ENCODE data around the gene STIM2.

The STIM2 gene

DNA sequence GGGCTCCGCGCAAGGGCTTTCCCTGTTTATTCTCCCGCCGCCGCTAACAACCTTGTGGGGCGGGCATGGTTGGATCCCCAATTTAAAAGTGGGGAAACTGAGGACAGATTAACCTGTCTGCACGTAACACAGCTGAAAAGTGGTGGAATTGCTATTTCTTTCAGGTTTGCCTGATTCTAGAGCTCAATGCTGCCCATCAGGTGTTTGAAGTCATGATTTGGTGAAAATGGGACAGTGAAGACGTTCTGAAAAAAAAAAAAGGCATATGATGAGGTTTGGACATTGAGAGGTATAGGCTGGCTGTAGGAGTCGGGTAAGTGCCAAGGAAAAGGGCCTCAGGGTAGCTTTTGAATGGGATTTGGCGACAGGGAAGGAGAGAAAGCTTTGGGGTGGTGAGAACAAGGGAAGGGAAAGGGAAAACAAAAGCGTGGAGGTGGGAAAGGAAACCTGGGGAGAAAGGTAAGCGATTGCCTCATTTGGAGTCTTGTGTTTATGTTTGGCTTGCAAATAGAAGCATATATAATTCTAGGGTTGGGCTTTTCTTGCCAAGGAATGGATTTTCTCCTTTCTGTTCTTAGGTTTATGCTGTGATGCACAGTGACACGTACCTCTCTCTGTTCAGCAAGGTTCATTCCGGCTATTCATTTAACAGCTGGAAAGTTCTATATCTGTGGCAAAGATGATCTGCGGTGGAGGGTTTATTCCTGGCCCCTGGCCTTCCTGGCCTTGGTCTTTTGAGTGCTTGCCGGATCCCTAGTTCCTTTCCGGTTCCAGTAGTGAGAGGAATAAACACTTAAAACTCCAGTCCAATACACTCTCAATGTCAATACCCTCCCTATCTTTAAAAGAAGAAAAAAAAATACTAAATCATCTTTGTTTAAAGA is 2.4 kb upstream of the STIM2 start:
- H3K27me3 ChIP-seq (ENCODE audit: control insufficient read depth in 1 of 2, insufficient read depth in 2 of 2, low read length in 2 of 2) = no peaks in the 10 kb centered on the region
- H3K36me3 ChIP-seq (ENCODE audit: control insufficient read depth in 2 of 2, insufficient read depth in 2 of 2, low read length in 2 of 2) = no peaks in the 10 kb centered on the region
- H3K27ac ChIP-seq (ENCODE audit: low read length) = peak overlapping the region; percentile 80
- peaks cover 14% of the 10 kb centered on the region for H3K4me1 ChIP-seq (ENCODE audit: control insufficient read depth, insufficient read depth, low read length)
- H3K9ac ChIP-seq (ENCODE audit: low read length in 2 of 2) = peak overlapping the region; percentile 71 to 80
- H3K4me3 ChIP-seq (ENCODE audit: low read length in 2 of 2) = peak overlapping the region; percentile 91 to 97
- H3K9me3 ChIP-seq (ENCODE audit: control insufficient read depth in 2 of 2, low read length in 2 of 2) = no peaks in the 10 kb centered on the region

DNA sequence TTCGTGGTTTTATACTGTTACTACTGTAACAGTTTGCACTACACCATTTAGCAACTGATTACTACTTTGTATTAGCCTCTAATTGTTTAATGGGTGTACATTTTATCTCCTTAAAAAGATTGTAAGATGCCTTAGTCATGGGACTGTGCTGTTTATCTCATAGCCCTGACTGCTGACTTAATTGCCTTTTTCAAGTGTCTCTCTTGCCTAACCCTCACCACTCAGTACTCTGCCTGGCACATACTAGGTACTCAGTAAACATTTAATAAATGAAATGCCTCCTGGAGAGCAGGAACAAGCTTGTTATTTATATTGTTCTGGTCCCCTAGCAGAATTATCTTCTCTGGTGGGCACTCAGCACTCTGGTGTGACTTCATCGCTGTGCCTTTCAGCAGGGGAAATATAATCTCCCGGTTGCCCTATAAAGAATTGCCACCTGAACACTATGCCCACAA is 1.7 kb upstream of the STIM2 start:
- no peak overlapping the region for H3K27ac ChIP-seq (ENCODE audit: low read length)
- no peak overlapping the region for H3K4me3 ChIP-seq (ENCODE audit: low read length in 2 of 2)
- H3K4me1 ChIP-seq (ENCODE audit: control insufficient read depth, insufficient read depth, low read length) = peaks cover 14% of the 10 kb centered on the region
- no peak overlapping the region for H3K9ac ChIP-seq (ENCODE audit: low read length in 2 of 2)
- no peaks in the 10 kb centered on the region for H3K36me3 ChIP-seq (ENCODE audit: control insufficient read depth in 2 of 2, insufficient read depth in 2 of 2, low read length in 2 of 2)
- H3K9me3 ChIP-seq (ENCODE audit: control insufficient read depth in 2 of 2, low read length in 2 of 2) = no peaks in the 10 kb centered on the region
- no peaks in the 10 kb centered on the region for H3K27me3 ChIP-seq (ENCODE audit: control insufficient read depth in 1 of 2, insufficient read depth in 2 of 2, low read length in 2 of 2)

DNA sequence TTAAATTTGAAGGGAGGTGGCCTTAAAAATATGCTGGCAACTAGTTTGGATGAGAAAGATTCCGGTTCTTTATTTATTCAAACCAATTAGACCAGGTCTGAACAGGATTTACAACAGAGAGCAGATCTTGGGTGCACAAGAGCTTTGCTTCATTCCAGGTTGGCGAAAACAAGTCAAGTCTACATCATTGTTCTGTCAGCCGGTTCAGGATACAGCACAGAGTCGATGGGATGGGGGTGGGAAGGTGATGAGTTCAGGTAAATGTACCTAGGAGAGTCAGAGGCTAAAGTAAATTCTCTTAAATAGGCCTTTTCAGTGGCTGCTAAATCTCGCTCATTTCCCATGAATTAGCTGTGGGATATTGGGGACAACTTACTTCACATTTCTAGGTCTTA is 882 bp upstream of the STIM2 start:
- H3K27me3 ChIP-seq (ENCODE audit: control insufficient read depth in 1 of 2, insufficient read depth in 2 of 2, low read length in 2 of 2) = no peaks in the 10 kb centered on the region
- peak overlapping the region; percentile 88 to 92 for H3K4me3 ChIP-seq (ENCODE audit: low read length in 2 of 2)
- H3K9me3 ChIP-seq (ENCODE audit: control insufficient read depth in 2 of 2, low read length in 2 of 2) = no peaks in the 10 kb centered on the region
- peak overlapping the region; percentile 71 to 73 for H3K9ac ChIP-seq (ENCODE audit: low read length in 2 of 2)
- peak overlapping the region; percentile 50 for H3K27ac ChIP-seq (ENCODE audit: low read length)
- no peaks in the 10 kb centered on the region for H3K36me3 ChIP-seq (ENCODE audit: control insufficient read depth in 2 of 2, insufficient read depth in 2 of 2, low read length in 2 of 2)
- H3K4me1 ChIP-seq (ENCODE audit: control insufficient read depth, insufficient read depth, low read length) = peaks cover 14% of the 10 kb centered on the region

GRCh38 chr4:26860922-26861433 is 337 bp downstream of the STIM2 start:
- Histone ChIP-seq H3K27me3 (ENCODE audit: control insufficient read depth in 1 of 2, insufficient read depth in 2 of 2, low read length in 2 of 2) (no peaks in the 10 kb centered on the region), H3K27ac (ENCODE audit: low read length) (peak overlapping the region; percentile 53), H3K9me3 (ENCODE audit: control insufficient read depth in 2 of 2, low read length in 2 of 2) (no peaks in the 10 kb centered on the region), H3K4me3 (ENCODE audit: low read length in 2 of 2) (peak overlapping the region; percentile 88 to 92), H3K36me3 (ENCODE audit: control insufficient read depth in 2 of 2, insufficient read depth in 2 of 2, low read length in 2 of 2) (no peaks in the 10 kb centered on the region), H3K9ac (ENCODE audit: low read length in 2 of 2) (peak overlapping the region; percentile 63 to 66), H3K4me1 (ENCODE audit: control insufficient read depth, insufficient read depth, low read length) (peaks cover 14% of the 10 kb centered on the region)

GRCh38 chr4:26861434-26862186 is 969 bp downstream of the STIM2 start:
- Histone ChIP-seq H3K27ac (ENCODE audit: low read length) (peak overlapping the region; percentile 53), H3K27me3 (ENCODE audit: control insufficient read depth in 1 of 2, insufficient read depth in 2 of 2, low read length in 2 of 2) (no peaks in the 10 kb centered on the region), H3K4me1 (ENCODE audit: control insufficient read depth, insufficient read depth, low read length) (peaks cover 14% of the 10 kb centered on the region), H3K9me3 (ENCODE audit: control insufficient read depth in 2 of 2, low read length in 2 of 2) (no peaks in the 10 kb centered on the region), H3K4me3 (ENCODE audit: low read length in 2 of 2) (peak overlapping the region; percentile 88 to 92), H3K9ac (ENCODE audit: low read length in 2 of 2) (peak overlapping the region; percentile 63 to 66), H3K36me3 (ENCODE audit: control insufficient read depth in 2 of 2, insufficient read depth in 2 of 2, low read length in 2 of 2) (no peaks in the 10 kb centered on the region)

DNA sequence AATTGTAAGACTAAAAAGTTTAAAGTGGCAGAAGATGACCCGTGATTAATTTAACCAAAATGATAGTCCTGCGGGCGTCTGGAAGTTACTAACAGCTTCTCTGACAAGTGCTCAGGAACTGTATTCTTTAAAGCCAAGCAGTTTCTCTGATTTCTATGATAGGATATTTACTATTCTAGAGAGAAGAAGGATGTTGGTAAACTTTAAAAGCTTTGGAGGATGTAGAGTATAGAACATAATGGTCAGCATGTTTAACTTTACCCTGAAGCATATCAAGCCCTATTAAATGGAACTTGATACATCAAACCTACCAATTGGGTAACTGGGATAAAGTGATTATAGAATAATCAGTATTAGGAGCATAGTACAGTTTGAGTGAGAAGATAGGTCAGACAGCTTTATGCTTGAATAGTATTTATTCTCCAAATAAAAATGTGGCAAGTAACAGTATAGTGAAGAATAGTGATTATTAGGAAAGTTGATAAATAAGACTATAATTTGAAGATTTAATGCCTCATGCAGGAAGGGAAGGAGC is 1.8 kb downstream of the STIM2 start:
- Histone ChIP-seq H3K9ac (ENCODE audit: low read length in 2 of 2) (peak overlapping the region in 1 of 2 donors; percentile 23), H3K4me3 (ENCODE audit: low read length in 2 of 2) (peak overlapping the region in 1 of 2 donors; percentile 88), H3K36me3 (ENCODE audit: control insufficient read depth in 2 of 2, insufficient read depth in 2 of 2, low read length in 2 of 2) (no peaks in the 10 kb centered on the region), H3K4me1 (ENCODE audit: control insufficient read depth, insufficient read depth, low read length) (peaks cover 14% of the 10 kb centered on the region), H3K9me3 (ENCODE audit: control insufficient read depth in 2 of 2, low read length in 2 of 2) (no peaks in the 10 kb centered on the region), H3K27ac (ENCODE audit: low read length) (peak overlapping the region; percentile 53), H3K27me3 (ENCODE audit: control insufficient read depth in 1 of 2, insufficient read depth in 2 of 2, low read length in 2 of 2) (no peaks in the 10 kb centered on the region)

- Histone ChIP-seq H3K36me3 (ENCODE audit: control insufficient read depth in 2 of 2, insufficient read depth in 2 of 2, low read length in 2 of 2) (no peaks in the 10 kb centered on the region), H3K27ac (ENCODE audit: low read length) (no peak overlapping the region), H3K9ac (ENCODE audit: low read length in 2 of 2) (no peak overlapping the region), H3K9me3 (ENCODE audit: control insufficient read depth in 2 of 2, low read length in 2 of 2) (no peaks in the 10 kb centered on the region), H3K27me3 (ENCODE audit: control insufficient read depth in 1 of 2, insufficient read depth in 2 of 2, low read length in 2 of 2) (no peaks in the 10 kb centered on the region), H3K4me3 (ENCODE audit: low read length in 2 of 2) (no peak overlapping the region), H3K4me1 (ENCODE audit: control insufficient read depth, insufficient read depth, low read length) (peaks cover 5% of the 10 kb centered on the region)
These were observed 2.9 kb downstream of the STIM2 start for GRCh38 chr4:26863512-26863911.

GRCh38 chr4:26864899-26865298 is 4.3 kb downstream of the STIM2 start:
- H3K4me1 ChIP-seq (ENCODE audit: control insufficient read depth, insufficient read depth, low read length) = peaks cover under 1% of the 10 kb centered on the region
- no peaks in the 10 kb centered on the region for H3K27me3 ChIP-seq (ENCODE audit: control insufficient read depth in 1 of 2, insufficient read depth in 2 of 2, low read length in 2 of 2)
- no peak overlapping the region for H3K4me3 ChIP-seq (ENCODE audit: low read length in 2 of 2)
- no peak overlapping the region for H3K9ac ChIP-seq (ENCODE audit: low read length in 2 of 2)
- H3K27ac ChIP-seq (ENCODE audit: low read length) = no peak overlapping the region
- H3K9me3 ChIP-seq (ENCODE audit: control insufficient read depth in 2 of 2, low read length in 2 of 2) = no peaks in the 10 kb centered on the region
- H3K36me3 ChIP-seq (ENCODE audit: control insufficient read depth in 2 of 2, insufficient read depth in 2 of 2, low read length in 2 of 2) = no peaks in the 10 kb centered on the region

DNA sequence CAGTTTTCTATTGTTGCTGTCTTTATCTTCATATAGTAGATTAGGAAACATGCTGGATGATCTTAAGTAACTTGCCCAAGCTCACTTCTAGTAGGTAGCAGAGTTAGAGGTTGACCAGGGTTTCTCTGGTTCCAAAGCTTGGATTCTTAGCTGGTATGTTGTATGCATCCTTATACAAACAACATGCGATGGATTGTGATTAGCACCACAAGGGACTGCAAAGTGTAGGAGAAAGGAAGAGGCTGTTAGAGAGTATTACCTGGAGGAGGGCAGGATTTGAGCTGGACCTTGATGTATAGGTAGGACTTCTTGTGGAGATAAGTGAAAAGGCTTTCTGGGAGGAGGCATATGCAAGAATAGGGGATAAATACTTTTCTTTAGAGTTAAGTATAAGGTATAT is 5.6 kb downstream of the STIM2 start:
- H3K4me3 ChIP-seq (ENCODE audit: low read length in 2 of 2) = no peak overlapping the region
- H3K36me3 ChIP-seq (ENCODE audit: control insufficient read depth in 2 of 2, insufficient read depth in 2 of 2, low read length in 2 of 2) = no peaks in the 10 kb centered on the region
- H3K27me3 ChIP-seq (ENCODE audit: control insufficient read depth in 1 of 2, insufficient read depth in 2 of 2, low read length in 2 of 2) = no peaks in the 10 kb centered on the region
- no peak overlapping the region for H3K9ac ChIP-seq (ENCODE audit: low read length in 2 of 2)
- no peaks in the 10 kb centered on the region for H3K9me3 ChIP-seq (ENCODE audit: control insufficient read depth in 2 of 2, low read length in 2 of 2)
- no peaks in the 10 kb centered on the region for H3K4me1 ChIP-seq (ENCODE audit: control insufficient read depth, insufficient read depth, low read length)
- H3K27ac ChIP-seq (ENCODE audit: low read length) = no peak overlapping the region

DNA sequence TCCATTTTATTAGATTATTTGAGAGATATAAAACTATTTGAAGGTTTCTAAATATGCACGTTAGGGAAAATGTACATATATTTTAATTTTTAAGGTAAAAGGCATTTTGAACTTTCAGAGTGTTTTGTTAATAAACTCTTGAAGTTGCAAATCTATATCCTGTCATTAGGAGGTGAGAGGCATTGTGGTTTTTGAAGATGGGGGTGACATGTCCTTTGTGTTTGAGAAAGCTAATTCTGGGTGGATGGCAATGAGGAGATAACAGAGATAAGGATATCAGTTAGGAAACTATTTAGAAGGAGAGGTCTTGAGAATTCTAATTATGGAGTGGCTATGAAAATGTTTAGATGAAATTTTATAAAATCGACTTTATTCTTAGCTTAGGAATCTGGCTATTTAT is 6.1 kb downstream of the STIM2 start:
- no peak overlapping the region for H3K4me3 ChIP-seq (ENCODE audit: low read length in 2 of 2)
- no peaks in the 10 kb centered on the region for H3K27me3 ChIP-seq (ENCODE audit: control insufficient read depth in 1 of 2, insufficient read depth in 2 of 2, low read length in 2 of 2)
- H3K9ac ChIP-seq (ENCODE audit: low read length in 2 of 2) = no peak overlapping the region
- H3K27ac ChIP-seq (ENCODE audit: low read length) = no peak overlapping the region
- no peaks in the 10 kb centered on the region for H3K9me3 ChIP-seq (ENCODE audit: control insufficient read depth in 2 of 2, low read length in 2 of 2)
- no peaks in the 10 kb centered on the region for H3K4me1 ChIP-seq (ENCODE audit: control insufficient read depth, insufficient read depth, low read length)
- no peaks in the 10 kb centered on the region for H3K36me3 ChIP-seq (ENCODE audit: control insufficient read depth in 2 of 2, insufficient read depth in 2 of 2, low read length in 2 of 2)

Data from stomach smooth muscle (tissue), 2 donors.